ENCODE results near the gene ZBTB39.

GRCh38 chr12:57001448-57001906 is 4.9 kb downstream of the ZBTB39 start:
- TF ChIP-seq, protein P1, sequence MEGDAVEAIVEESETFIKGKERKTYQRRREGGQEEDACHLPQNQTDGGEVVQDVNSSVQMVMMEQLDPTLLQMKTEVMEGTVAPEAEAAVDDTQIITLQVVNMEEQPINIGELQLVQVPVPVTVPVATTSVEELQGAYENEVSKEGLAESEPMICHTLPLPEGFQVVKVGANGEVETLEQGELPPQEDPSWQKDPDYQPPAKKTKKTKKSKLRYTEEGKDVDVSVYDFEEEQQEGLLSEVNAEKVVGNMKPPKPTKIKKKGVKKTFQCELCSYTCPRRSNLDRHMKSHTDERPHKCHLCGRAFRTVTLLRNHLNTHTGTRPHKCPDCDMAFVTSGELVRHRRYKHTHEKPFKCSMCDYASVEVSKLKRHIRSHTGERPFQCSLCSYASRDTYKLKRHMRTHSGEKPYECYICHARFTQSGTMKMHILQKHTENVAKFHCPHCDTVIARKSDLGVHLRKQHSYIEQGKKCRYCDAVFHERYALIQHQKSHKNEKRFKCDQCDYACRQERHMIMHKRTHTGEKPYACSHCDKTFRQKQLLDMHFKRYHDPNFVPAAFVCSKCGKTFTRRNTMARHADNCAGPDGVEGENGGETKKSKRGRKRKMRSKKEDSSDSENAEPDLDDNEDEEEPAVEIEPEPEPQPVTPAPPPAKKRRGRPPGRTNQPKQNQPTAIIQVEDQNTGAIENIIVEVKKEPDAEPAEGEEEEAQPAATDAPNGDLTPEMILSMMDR (conservative IDR thresholded peaks at IDR 0.05), result peak; percentile 93
- TF ChIP-seq ZFX (IDR thresholded peaks at IDR 0.05), result no peak
